ENCODE data around the gene CYRIA. TPM values are rescaled to one million over a fixed set of nuclear protein-coding genes. Genes with fewer than 3 reads are reported as not detected.

The CYRIA gene
- total RNA-seq, 2 donors from 2014 or later: 2.4 to 6.4 TPM

GRCh38 chr2:16620590-16620989, 45.0 kb downstream of the CYRIA start:
- intact Hi-C loops (cut with DNase I, micrococcal nuclease): no loop called here
- DNase-seq (no peak), ATAC-seq (no peak)

GRCh38 chr2:16619576-16620245, 45.9 kb downstream of the CYRIA start:
- intact Hi-C loops (cut with DNase I, micrococcal nuclease): loop anchor here in 1 of 2 donors (5.0 kb wide), 1 partner anchor 138 kb away; no protein-coding TSS in a partner anchor
- no peak for ATAC-seq
- DNase-seq: no peak

- ATAC-seq: no peak
- intact Hi-C loops (cut with DNase I, micrococcal nuclease): loop anchor here in 1 of 2 donors (5.0 kb wide), 1 partner anchor 140 kb away; no protein-coding TSS in a partner anchor
- DNase-seq: no peak
Measured at GRCh38 chr2:16617282-16618266, 48.1 kb downstream of the CYRIA start.
